ENCODE measurements around the gene LRRC26.

DNA sequence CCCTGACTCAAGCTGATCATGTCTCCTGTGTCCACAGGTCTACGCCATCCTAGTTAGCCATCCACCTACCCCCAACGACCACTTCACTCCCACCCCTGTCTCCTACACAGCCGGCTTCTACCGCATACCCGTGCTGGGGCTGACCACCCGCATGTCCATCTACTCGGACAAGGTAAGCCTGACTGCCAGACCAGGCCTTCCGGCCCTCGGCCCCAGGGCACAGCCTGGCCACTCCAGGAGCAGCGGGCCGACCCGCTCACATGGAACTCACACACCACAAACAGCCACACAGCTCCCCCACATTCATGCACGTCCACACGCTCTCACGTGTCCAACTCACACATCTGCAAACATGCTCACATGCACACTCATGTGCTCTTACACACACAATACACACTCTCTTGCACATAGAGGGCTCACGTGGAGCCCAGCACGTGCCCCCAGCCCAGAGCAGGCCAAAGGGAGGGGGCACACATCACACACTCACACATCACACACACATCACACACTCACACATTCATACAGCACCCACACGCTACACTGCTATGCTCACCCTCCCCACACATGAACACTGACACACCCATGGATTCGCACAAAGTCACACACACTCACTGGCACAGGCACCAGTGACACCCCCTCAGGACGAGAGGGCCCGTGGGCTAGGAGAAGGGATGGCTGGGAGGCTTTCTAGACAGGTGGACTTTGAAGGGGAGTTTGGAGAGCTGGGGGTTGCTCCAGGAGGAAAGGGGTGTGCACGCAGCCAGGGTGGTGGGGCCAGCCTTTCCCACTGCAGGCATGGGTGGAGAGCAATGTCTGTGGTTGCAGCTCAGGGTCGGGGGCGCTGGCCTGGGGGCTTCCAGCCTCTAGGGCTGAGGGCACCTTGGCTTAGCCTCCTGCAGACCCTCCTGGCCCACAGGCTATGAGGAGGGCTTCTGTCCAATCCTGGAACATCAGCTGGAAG, 27.6 kb downstream of the LRRC26 start:
- TF ChIP-seq EZH2phosphoT487 (IDR thresholded peaks at IDR 0.05; ENCODE audit: insufficient read depth, low read depth) (no peak), EZH2 (IDR thresholded peaks at IDR 0.05; ENCODE audit: insufficient read depth, poor library complexity, severe bottlenecking) (no peak)

Measured in GM23248 (cell line).